ENCODE results near the gene PHF3.
"Not testable (repeated sequence)": the region's sequence is repeated elsewhere in the genome, so short reads cannot be mapped to it uniquely, and the experiment has no call there.

The PHF3 gene

DNA sequence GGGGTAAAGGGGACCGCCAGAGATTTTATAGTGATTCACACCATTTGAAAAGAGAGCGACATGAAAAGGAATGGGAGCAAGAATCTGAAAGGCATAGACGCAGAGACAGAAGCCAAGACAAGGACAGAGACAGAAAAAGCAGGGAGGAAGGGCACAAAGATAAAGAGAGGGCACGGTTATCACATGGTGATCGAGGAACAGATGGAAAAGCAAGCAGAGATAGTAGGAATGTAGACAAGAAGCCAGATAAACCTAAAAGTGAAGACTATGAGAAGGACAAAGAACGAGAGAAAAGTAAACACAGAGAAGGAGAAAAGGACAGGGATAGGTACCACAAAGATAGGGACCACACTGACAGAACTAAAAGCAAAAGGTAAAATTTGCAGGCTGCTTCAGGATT, 77.7 kb downstream of the PHF3 start:
- DNase-seq (ENCODE audit: low read depth), result no peak

DNA sequence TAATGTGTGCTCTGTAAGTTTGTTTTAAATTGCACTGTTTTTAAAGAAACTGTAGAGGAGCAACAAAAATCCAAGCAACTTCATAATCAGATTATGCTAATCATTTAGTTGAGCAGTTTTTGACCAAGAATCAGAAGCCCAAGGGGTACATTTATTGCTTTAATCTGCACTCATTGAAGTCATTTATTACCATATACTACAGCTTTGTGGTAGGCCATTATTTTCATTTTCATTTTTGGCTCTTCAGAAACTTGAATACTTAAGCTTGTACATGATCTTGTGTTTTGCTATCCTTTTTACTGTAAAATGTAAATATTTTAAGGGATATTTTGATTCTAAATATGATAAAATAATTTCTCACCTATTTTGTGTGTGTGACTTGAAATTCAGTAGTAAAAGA, 78.5 kb downstream of the PHF3 start:
- no peak for DNase-seq (ENCODE audit: low read depth)

DNA sequence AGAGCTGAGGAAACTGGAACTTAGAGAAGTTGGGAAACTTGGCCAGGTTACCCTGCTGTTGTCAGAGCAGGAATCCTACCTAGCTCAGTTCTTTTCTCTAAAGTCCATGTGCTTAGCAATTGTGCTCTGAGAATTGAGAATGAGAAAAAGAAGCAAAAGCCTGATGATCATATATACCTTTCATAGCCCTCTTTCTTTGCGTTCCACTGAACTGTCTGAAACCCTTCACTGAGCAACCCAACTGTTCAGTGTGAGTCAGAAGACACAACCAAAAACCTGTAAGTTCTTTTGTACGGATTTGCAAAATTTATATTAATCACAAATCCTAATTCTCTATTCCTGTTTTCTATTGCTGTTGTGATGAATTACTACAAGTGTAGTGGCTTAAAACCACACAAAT, 80.6 kb downstream of the PHF3 start:
- DNase-seq (ENCODE audit: low read depth), result no peak

DNA sequence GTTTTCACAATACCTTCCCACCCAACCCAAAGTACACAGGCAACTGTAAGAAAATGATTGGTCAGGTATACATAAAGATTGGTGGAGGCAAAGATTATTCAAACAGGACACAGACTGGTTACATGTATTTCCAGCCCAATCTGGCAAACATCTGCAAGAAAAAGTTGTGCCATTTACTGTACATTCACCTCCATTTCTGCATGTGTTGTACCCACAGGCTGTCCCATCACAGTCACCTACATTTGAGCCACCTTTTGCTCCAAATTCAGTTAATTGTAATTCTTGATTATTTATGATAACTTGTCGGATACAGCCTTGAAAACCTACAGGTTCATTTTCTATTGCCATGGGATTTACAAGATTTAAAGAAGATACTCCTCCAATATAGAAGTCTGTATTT, 85.6 kb downstream of the PHF3 start:
- no peak for DNase-seq (ENCODE audit: low read depth)

- DNase-seq (ENCODE audit: low read depth), result no peak
Measured at GRCh38 chr6:63724721-63725120, 89.1 kb downstream of the PHF3 start.

GRCh38 chr6:63730311-63730710, 94.7 kb downstream of the PHF3 start:
- DNase-seq (ENCODE audit: low read depth), result no peak

DNA sequence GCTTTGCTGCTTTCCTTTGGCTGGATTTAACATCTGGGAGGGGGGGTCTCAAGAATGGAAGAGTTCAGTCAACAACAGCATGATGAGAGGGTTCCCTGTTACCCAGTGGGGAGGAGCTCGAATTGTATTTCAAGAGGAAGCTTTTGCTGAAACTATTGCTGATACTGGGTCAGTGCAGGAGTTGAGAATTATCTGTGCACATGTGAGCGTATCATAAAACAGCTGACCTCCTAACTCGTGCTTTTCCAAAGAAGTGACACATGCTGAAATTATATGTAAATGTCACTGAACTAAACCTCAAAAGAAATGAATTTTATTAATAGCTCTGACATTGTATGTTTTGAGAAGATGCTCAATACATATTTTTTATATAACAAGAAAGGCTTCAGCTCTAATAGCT, 96.3 kb downstream of the PHF3 start:
- DNase-seq (ENCODE audit: low read depth), result no peak

- DNase-seq (ENCODE audit: low read depth), result no peak
Measured at GRCh38 chr6:63732336-63732735, 96.7 kb downstream of the PHF3 start.

DNA sequence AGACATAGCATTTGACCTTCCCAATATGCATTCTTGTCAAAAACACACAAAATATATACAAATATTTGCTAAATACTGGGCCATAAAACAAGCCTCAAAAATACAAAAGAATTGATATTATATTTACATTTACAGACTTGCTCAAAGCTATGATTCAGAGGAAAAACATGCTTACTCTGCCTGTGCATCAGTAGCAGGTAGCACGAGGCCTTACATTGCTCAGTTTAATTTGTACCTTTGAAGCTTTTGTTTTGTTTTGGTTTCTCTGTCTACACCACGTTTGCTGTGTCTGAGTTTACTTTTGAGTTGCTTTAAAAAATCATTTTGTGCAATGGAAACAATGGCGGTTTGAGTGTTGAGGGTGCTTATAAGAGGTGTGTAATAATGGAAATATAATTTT, 99.3 kb downstream of the PHF3 start:
- DNase-seq (ENCODE audit: low read depth), result no peak

GRCh38 chr6:63738190-63738589, 102.6 kb downstream of the PHF3 start:
- DNase-seq (ENCODE audit: low read depth), result not testable (repeated sequence)

DNA sequence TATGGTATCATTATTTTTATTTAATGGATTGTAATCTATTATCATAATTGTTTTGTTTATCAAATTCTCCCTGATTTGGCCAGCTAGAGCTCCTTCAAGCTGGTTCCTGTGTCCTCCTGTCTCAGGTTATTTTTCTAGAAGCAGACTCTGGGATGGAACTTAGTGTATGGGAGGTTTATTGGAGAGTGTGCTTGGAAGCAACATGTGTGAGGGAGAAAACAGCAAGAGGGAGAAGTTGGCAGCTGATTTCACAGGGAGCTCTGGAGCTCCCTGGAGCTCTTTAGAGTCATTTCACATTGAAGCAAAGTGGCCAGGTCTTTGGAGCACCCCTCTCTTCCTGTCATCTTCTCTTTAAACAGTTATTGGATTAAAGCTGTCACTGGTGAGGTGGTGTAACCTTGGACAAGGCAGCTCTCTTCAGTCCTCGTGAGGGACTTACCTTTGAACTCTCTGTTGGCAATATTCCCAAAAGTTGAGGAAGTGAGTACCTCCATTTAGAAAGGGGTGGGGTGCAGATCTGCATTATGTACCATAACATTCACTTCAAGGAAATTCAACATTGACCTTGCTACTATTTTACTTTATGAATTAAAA, 103.6 kb downstream of the PHF3 start:
- no peak for DNase-seq (ENCODE audit: low read depth)

- no peak for DNase-seq (ENCODE audit: low read depth)
Measured at GRCh38 chr6:63740709-63741108, 105.1 kb downstream of the PHF3 start.

GRCh38 chr6:63742060-63742459, 106.5 kb downstream of the PHF3 start:
- no peak for DNase-seq (ENCODE audit: low read depth)

DNA sequence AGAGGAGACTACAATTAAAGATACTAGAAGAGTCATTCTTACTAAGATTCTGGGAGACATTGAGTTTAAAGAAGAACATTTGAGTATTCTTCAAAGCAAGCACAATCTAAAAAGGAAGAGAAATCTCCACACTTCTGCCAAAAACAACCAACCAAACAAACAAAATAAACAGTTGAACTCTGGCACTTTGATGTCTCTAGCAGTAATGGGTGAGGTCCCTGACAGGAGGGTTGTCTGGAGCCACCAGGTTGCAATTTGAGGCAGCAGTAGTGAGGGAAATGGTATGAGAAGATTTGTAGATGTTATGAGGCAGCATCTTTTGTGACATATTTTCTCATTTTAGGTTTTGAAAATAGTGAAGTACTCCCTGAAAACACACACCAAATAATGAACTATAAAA, 108.1 kb downstream of the PHF3 start:
- DNase-seq (ENCODE audit: low read depth), result no peak

GRCh38 chr6:63744810-63745209, 109.2 kb downstream of the PHF3 start:
- DNase-seq (ENCODE audit: low read depth), result no peak

DNA sequence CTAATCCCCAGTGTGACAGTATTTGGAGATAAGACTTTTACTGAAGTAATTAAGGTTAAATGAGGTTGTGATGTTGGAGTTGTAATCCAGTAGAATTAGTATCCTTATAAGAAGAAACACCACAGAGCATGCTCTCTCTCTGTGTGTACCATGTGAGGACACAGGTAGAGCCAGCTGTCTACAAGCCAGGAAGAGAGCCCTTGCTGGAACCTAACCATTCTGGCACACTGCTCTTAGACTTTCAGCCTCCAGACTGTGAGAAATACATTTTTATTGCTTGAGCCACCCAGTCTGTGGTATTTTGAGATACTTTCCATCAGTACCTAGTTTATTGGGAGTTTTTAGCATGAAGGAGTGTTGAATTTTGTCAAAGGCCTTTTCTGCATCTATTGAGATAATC, 110.2 kb downstream of the PHF3 start:
- DNase-seq (ENCODE audit: low read depth), result no peak

- no peak for DNase-seq (ENCODE audit: low read depth)
Measured at GRCh38 chr6:63750400-63750799, 114.8 kb downstream of the PHF3 start.

GRCh38 chr6:63757275-63757674, 121.7 kb downstream of the PHF3 start:
- DNase-seq (ENCODE audit: low read depth), result not testable (repeated sequence)

DNA sequence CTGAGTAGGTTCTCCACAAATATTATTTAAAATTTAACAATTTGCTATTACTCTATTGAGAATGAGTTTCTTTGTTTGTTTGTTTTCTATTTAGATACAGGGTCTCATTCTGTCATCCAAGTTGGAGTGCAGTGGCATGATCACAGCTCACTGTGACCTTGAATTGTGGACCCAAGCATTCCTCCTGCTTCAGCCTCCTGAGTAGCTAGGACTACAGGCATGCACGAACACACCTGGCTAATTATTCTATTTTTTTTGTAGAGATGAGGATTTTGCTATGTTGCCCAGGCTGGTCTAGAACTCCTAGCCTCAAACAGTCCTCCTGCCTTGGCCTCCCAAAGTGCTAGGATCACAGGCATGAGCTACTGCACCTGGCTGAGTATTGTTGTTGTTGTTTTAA, 122.2 kb downstream of the PHF3 start:
- no peak for DNase-seq (ENCODE audit: low read depth)

DNA sequence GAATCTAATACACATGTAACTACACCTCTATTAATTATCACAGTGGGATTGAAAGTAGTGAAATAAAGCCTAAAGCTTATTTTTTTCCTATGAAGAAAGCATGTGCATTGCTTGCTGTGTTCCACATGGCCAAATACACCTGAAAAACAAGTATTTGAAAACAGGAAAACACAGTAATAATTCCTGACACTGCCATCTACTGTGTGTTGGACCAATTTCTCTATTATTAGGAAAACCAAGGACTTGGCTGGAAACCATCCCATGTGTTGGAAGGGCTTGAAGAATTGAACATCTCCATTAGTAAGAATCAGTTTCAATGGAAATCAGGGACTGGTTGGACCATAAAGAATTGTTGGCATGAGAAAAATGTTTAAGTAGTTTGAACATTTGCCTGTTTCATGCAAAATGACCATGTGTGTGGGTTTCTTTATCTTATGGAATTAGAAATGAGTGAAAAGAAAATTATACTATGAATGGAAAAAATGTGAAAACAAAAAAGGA, 124.1 kb downstream of the PHF3 start:
- no peak for DNase-seq (ENCODE audit: low read depth)

GRCh38 chr6:63760199-63760598, 124.6 kb downstream of the PHF3 start:
- no peak for DNase-seq (ENCODE audit: low read depth)

- DNase-seq (ENCODE audit: low read depth), result no peak
Measured at GRCh38 chr6:63764318-63764916, 128.8 kb downstream of the PHF3 start.
